ENCODE data around the gene TTC9B.

TTC9B gene

DNA sequence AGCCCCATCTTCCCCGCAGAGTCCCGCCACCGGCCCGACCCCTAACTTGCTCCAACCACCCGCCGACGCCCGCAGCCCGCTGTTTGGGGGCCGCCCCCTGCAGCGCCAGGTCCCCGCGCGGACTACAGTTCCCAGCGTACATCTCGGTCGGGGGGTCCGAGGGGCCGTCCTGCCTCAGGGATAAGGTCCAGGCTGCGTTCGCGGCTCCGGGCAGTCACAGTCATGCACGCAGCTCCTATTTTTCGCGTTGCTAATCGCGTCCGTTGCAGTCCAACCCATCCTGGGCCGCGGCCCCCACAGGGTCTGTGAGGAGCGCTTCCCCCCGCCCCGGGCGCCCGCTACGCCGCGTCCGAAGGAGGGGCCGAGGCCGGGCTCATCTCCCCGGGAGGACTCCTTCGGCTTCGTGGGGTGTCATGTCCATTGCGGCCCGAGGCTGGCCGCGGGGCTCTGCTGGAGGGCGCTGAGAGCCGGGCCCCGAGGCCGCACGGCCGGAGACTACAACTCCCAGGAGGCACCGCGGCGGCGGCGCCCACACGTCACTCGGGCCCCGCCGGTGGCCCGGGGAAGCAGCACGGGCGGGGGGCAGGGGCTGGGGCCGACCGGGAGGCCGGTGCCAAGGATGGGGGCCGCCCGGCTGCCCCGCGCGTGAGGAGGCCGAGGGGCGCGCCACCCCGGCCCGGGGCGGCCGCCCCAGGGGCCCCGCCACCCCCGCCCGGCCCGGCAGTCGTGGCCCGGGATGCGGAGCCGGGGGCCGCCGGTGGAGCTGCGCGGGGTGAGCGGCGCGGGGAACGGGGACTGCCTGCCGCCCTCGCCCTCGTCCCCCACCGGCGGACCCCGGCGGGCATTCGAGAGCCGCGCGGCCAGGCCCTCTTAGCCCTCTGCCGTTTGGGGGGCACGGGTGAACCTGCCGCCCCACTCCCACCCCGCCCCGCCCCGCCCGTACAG is 27.0 kb downstream of the TTC9B start, which contains the start of gene MAP3K10:
Gene MAP3K10, plus strand, starts transcription at position 536 of the 945 bp plus-strand sequence. CDS start 606 bp downstream, outside the sequence.
- Histone ChIP-seq H3K27ac (ENCODE audit: low read depth, low read length, poor library complexity, severe bottlenecking) (no peak within 1 kb of the TSS), H3K9me3 (ENCODE audit: low read length) (no peaks in the 10 kb centered on the region), H3K27me3 (ENCODE audit: insufficient read depth, low read length) (no peaks in the 10 kb centered on the region), H3K4me2 (ENCODE audit: low read length) (peak within 1 kb of the TSS; percentile 64), H4K20me1 (ENCODE audit: insufficient read depth, low read length) (no peaks in the 10 kb centered on the region), H3F3A (ENCODE audit: insufficient read depth, low read length) (no peaks in the 10 kb centered on the region), H3K4me3 (ENCODE audit: low read depth, low read length, poor library complexity, severe bottlenecking) (peak within 1 kb of the TSS; percentile 71), H3K9ac (ENCODE audit: low read length) (peak within 1 kb of the TSS; percentile 68), H2AFZ (ENCODE audit: low read length) (peak within 1 kb of the TSS; percentile 62; the same call in 1 of the 2 replicates), H3K4me1 (ENCODE audit: insufficient read depth, low read length, severe bottlenecking) (peaks cover 18% of the 10 kb centered on the region), H3K36me3 (ENCODE audit: insufficient read depth, low read length) (no peaks in the 10 kb centered on the region), H3K9me2 (ENCODE audit: low read depth, low read length) (no peaks in the 10 kb centered on the region), H3K79me2 (ENCODE audit: insufficient read depth, low read length) (no peaks in the 10 kb centered on the region)
- TF ChIP-seq, protein P1, sequence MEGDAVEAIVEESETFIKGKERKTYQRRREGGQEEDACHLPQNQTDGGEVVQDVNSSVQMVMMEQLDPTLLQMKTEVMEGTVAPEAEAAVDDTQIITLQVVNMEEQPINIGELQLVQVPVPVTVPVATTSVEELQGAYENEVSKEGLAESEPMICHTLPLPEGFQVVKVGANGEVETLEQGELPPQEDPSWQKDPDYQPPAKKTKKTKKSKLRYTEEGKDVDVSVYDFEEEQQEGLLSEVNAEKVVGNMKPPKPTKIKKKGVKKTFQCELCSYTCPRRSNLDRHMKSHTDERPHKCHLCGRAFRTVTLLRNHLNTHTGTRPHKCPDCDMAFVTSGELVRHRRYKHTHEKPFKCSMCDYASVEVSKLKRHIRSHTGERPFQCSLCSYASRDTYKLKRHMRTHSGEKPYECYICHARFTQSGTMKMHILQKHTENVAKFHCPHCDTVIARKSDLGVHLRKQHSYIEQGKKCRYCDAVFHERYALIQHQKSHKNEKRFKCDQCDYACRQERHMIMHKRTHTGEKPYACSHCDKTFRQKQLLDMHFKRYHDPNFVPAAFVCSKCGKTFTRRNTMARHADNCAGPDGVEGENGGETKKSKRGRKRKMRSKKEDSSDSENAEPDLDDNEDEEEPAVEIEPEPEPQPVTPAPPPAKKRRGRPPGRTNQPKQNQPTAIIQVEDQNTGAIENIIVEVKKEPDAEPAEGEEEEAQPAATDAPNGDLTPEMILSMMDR (IDR thresholded peaks at IDR 0.05; ENCODE audit: low read length) = no peak
- no peak for TF ChIP-seq EZH2 (IDR thresholded peaks at IDR 0.05; ENCODE audit: borderline replicate concordance, low read length)

DNA sequence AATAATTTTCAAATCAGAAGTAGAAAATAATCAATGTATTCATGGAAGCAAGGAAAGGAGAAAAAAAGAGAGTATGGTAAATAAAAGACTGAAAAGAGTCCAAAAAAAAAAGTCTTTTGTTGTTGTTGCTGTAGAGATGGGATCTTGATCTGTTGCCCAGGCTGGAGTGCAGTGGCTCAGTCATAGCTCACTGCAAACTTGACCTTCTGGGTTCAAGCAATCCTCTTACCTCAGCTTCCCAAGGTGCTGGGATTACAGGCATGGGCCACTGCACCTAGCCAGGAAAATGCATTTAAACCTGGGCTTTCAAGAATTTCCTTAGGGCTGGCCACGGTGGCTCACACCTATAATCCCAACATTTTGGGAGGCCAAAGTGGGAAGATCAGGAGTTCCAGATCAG is 33.9 kb downstream of the TTC9B start:
- Histone ChIP-seq H3K9me2 (ENCODE audit: low read depth, low read length) (no peaks in the 10 kb centered on the region), H3K4me1 (ENCODE audit: insufficient read depth, low read length, severe bottlenecking) (no peaks in the 10 kb centered on the region), H3K27me3 (ENCODE audit: insufficient read depth, low read length) (no peaks in the 10 kb centered on the region; the same call in 1 of the 2 replicates), H3K4me3 (ENCODE audit: low read depth, low read length, poor library complexity, severe bottlenecking) (no peak overlapping the region), H3K9ac (ENCODE audit: low read length) (no peak overlapping the region), H4K20me1 (ENCODE audit: insufficient read depth, low read length) (no peaks in the 10 kb centered on the region), H3K36me3 (ENCODE audit: insufficient read depth, low read length) (no peaks in the 10 kb centered on the region), H3K27ac (ENCODE audit: low read depth, low read length, poor library complexity, severe bottlenecking) (no peak overlapping the region), H2AFZ (ENCODE audit: low read length) (no peak overlapping the region), H3K4me2 (ENCODE audit: low read length) (no peak overlapping the region), H3K9me3 (ENCODE audit: low read length) (no peaks in the 10 kb centered on the region), H3K79me2 (ENCODE audit: insufficient read depth, low read length) (no peaks in the 10 kb centered on the region), H3F3A (ENCODE audit: insufficient read depth, low read length) (no peaks in the 10 kb centered on the region)
- TF ChIP-seq EZH2 (IDR thresholded peaks at IDR 0.05; ENCODE audit: borderline replicate concordance, low read length) = no peak

DNA sequence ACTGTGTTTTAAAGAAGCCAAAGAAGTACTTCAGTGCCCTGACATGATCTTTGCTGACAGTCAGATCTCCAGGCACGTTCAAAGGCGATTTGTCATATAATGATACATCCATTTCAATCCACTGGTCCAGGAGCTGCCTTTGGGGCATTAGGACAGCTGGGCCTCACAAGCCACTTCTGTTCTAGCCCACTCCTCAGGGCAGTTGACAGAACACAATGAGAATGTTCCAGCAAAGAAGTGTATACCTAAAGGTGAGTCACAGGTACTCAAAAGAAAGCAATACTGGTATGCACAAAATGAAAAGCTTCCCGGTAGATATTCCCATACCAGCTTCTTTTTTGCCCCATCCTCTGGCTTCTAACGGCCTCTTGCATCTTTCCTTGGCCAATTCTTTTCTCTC is 39.4 kb downstream of the TTC9B start:
- H3K4me1 ChIP-seq (ENCODE audit: insufficient read depth, low read length, severe bottlenecking) = no peaks in the 10 kb centered on the region
- H3F3A ChIP-seq (ENCODE audit: insufficient read depth, low read length) = no peaks in the 10 kb centered on the region
- no peaks in the 10 kb centered on the region for H3K9me2 ChIP-seq (ENCODE audit: low read depth, low read length)
- peaks cover 5% of the 10 kb centered on the region; the same call in 1 of the 2 replicates for H3K27me3 ChIP-seq (ENCODE audit: insufficient read depth, low read length)
- no peak for TF ChIP-seq EZH2 (IDR thresholded peaks at IDR 0.05; ENCODE audit: borderline replicate concordance, low read length)
- TF ChIP-seq, protein P1 (IDR thresholded peaks at IDR 0.05; ENCODE audit: low read length) = no peak
- H3K79me2 ChIP-seq (ENCODE audit: insufficient read depth, low read length) = no peaks in the 10 kb centered on the region
- H3K9me3 ChIP-seq (ENCODE audit: low read length) = no peaks in the 10 kb centered on the region
- H2AFZ ChIP-seq (ENCODE audit: low read length) = no peak overlapping the region
- H3K4me2 ChIP-seq (ENCODE audit: low read length) = no peak overlapping the region
- no peak overlapping the region for H3K27ac ChIP-seq (ENCODE audit: low read depth, low read length, poor library complexity, severe bottlenecking)
- H4K20me1 ChIP-seq (ENCODE audit: insufficient read depth, low read length) = no peaks in the 10 kb centered on the region
- no peaks in the 10 kb centered on the region for H3K36me3 ChIP-seq (ENCODE audit: insufficient read depth, low read length)
- H3K9ac ChIP-seq (ENCODE audit: low read length) = no peak overlapping the region
- no peak overlapping the region for H3K4me3 ChIP-seq (ENCODE audit: low read depth, low read length, poor library complexity, severe bottlenecking)

Measured in OCI-LY1 (cell line).